Lower leg skin (tissue), 4 donors: ENCODE results near the gene NT5DC2. TPM values are rescaled to one million over a fixed set of nuclear protein-coding genes. Genes with fewer than 3 reads are reported as not detected.

ENCODE experiments used
- DNase-seq, 2 donors: peaks; one replicate each; pipeline ENCODE4 v3.0.0-alpha.2; 2019; ENCODE audit warnings: low spot score in 2 of 2
- H3K4me3 ChIP-seq: fragments of 200-600 bp; sonication (generic); 2 replicates; pipeline ENCODE4 v1.5.1; 2017; ENCODE audit warnings: mild to moderate bottlenecking, low read depth; ENCODE audit not compliant: poor library complexity, severe bottlenecking
- CTCF ChIP-seq, 3 donors: fragments of 450-650 bp; IDR thresholded peaks; one replicate each; pipeline ENCODE4 v1.5.1; 2016; ENCODE audit warnings: antibody characterized with exemption in 3 of 3, mild to moderate bottlenecking in 3 of 3, moderate library complexity in 2 of 3
- POLR2A ChIP-seq, 2 donors: fragments of 450-650 bp; IDR thresholded peaks; one replicate each; pipeline ENCODE4 v1.6.1; 2016 to 2017; ENCODE audit warnings: antibody characterized with exemption in 2 of 2, mild to moderate bottlenecking in 1 of 2, moderate library complexity in 1 of 2
- WGBS, 2 donors: methylation state at CpG; one replicate each; pipeline ENCODE4 v1.1.5; 2018; 5-methylcytosine and 5-hydroxymethylcytosine counted together
- intact Hi-C: fragments of 100-400 bp; cut with DNase I; formaldehyde crosslinking; loops from one replicate; pipeline ENCODE4 v1.15.0; 2023; ENCODE audit warnings: low total_unique reads
- total RNA-seq, 4 donors: library from RNA; depleted of rRNA; stranded (reverse); fragments of >200 nt; gene quantifications; one replicate each; pipeline ENCODE4 v1.1.0, GENCODE V29; 2016

NT5DC2 gene
- total RNA-seq, 4 donors from 2014 or later, result 40.3 to 61.4 (median 48.0) TPM

GRCh38 chr3:52494886-52495495 is 38.7 kb downstream of the NT5DC2 start, which contains the start of gene STAB1:
TSS of gene STAB1 (plus strand) at chr3:52495338. CDS start at chr3:52495414, 76 bp downstream.
- 52 to 58% methylated on average over 21 to 22 of the region's 25 CpGs for WGBS, 2 donors
- peak in 1 of 2 donors; percentile 92 for DNase-seq
- intact Hi-C loops, result no loop called here
- TF ChIP-seq CTCF (IDR thresholded peaks at IDR 0.05), result no peak
- TF ChIP-seq POLR2A (IDR thresholded peaks at IDR 0.05), result no peak
- peak within 1 kb of the TSS; percentile 12 for H3K4me3 ChIP-seq

DNA sequence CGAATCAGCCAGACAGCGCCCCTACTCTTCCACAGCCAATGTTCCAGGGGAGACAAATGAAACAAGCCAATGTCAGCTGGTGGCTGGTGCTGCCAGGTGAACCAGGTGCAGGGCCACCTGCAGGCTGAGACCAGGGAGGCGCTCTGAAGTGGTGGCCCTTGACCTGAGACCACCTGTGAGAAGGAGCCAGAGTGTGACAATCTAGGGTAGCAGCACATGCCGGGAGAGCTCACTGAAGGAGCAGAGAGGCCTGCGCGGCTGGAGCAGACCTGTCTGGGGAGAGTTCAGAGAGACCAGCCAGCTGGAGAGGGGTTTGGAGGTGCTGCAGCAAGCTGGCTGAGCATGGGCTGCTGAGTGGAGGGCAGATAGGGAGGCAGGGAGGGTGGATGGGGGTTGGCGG is 39.2 kb downstream of the NT5DC2 start:
- no peak for DNase-seq
- 77 to 80% methylated on average over 7 of the region's 7 CpGs for WGBS, 2 donors
- no peak for TF ChIP-seq CTCF (IDR thresholded peaks at IDR 0.05)
- no peak for TF ChIP-seq POLR2A (IDR thresholded peaks at IDR 0.05)
- H3K4me3 ChIP-seq, result no peak overlapping the region
- intact Hi-C loops, result no loop called here

- H3K4me3 ChIP-seq, result no peak overlapping the region
- DNase-seq, result no peak
- intact Hi-C loops, result no loop called here
- no peak for TF ChIP-seq CTCF (IDR thresholded peaks at IDR 0.05)
- TF ChIP-seq POLR2A (IDR thresholded peaks at IDR 0.05), result no peak
- WGBS, 2 donors, result 89 to 92% methylated on average over 7 of the region's 7 CpGs
Observed at GRCh38 chr3:52493232-52494017, 40.2 kb downstream of the NT5DC2 start.

GRCh38 chr3:52492059-52492458 is 41.6 kb downstream of the NT5DC2 start:
- WGBS, 2 donors, result 88 to 94% methylated on average over 16 to 17 of the region's 21 CpGs
- DNase-seq, result no peak
- TF ChIP-seq CTCF (IDR thresholded peaks at IDR 0.05) (no peak), POLR2A (IDR thresholded peaks at IDR 0.05) (no peak)
- intact Hi-C loops, result no loop called here
- H3K4me3 ChIP-seq, result no peak overlapping the region

DNA sequence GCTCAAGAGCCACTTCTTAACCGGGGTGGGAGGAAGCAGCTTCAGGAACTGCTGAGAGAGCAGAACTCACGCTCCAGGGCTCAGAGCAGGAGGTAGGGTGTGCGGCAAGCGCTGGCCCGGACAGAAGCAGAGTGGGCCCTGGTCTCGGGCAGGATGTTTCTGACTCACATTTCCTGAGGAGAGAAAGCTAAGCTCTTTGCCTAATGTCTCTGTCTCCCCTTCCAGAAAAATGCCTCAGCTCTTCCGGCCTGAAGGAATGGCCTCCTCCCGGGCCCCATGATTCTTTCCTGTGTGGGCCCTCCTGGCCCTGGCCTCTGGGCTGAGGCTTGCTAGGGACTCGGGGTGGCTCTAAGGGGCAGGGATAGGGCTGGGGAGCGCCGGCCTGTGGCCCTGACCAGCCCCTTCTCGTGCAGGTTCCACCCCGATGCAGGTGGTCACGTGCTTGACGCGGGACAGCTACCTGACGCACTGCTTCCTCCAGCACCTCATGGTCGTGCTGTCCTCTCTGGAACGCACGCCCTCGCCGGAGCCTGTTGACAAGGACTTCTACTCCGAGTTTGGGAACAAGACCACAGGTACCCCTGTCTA is 42.6 kb downstream of the NT5DC2 start:
- 81% methylated on average over 21 to 23 of the region's 23 CpGs for WGBS, 2 donors
- TF ChIP-seq CTCF (IDR thresholded peaks at IDR 0.05) (no peak), POLR2A (IDR thresholded peaks at IDR 0.05) (no peak)
- intact Hi-C loops, result no loop called here
- DNase-seq, result no peak
- no peak overlapping the region for H3K4me3 ChIP-seq
